Left lung (tissue), 10 donors: ENCODE results near the gene MARK4. TPM values are rescaled to one million over a fixed set of nuclear protein-coding genes. Genes with fewer than 3 reads are reported as not detected.

Experiments
- ATAC-seq: fragments of 200-7000 bp; cut with Tn5 transposase; one replicate; pipeline ENCODE4 v1.9.1; 2020; ENCODE audit warnings: moderate library complexity
- DNase-seq, 4 donors: peaks; one replicate each; pipeline ENCODE4 v3.0.0-alpha.2; 2013 to 2020
- H3K27ac ChIP-seq, 2 donors: fragments of 200-600 bp; sonication (generic) in 1 of 2; one replicate each; pipeline versions ENCODE4 v1.5.0 to v1.8.0; 2020 to 2021
- H3K27me3 ChIP-seq, 2 donors: fragments of 200-600 bp; sonication (generic) in 1 of 2; one replicate each; pipeline versions ENCODE4 v1.5.0 to v1.8.0; 2020 to 2021
- H3K36me3 ChIP-seq, 2 donors: fragments of 200-600 bp; sonication (generic) in 1 of 2; one replicate each; pipeline versions ENCODE4 v1.5.0 to v1.8.0; 2020 to 2021
- H3K4me1 ChIP-seq, 2 donors: fragments of 200-600 bp; one replicate each; pipeline ENCODE4 v1.8.0; 2021
- H3K4me3 ChIP-seq, 2 donors: fragments of 200-600 bp; sonication (generic) in 1 of 2; one replicate each; pipeline versions ENCODE4 v1.5.0 to v1.8.0; 2020 to 2021; ENCODE audit warnings: mild to moderate bottlenecking in 1 of 2
- H3K9me3 ChIP-seq, 2 donors: fragments of 200-600 bp; sonication (generic) in 1 of 2; one replicate each; pipeline versions ENCODE4 v1.5.0 to v1.8.0; 2020 to 2021
- intact Hi-C, 2 donors: fragments of 100-400 bp; cut with DNase I; formaldehyde crosslinking; loops; one replicate each; pipeline versions ENCODE4 v1.11.2 to v1.14.2; 2022
- polyA plus RNA-seq, 6 donors: library from polyadenylated mRNA; unstranded; fragments of 120-200 nt; gene quantifications; one replicate each; pipeline ENCODE4 v1.2.1, GENCODE V29; 2013; ENCODE audit not compliant: insufficient read length in 6 of 6
- total RNA-seq, 2 donors: library from RNA; stranded (reverse); fragmentation: NEBNext Ultra II Directional; extraction: Animal tissue kit (Norgen Biotek cat#: 25700); gene quantifications; one replicate each; pipeline ENCODE4 v1.2.1, GENCODE V29; 2021
- TF ChIP-seq, protein P1 (sequence below), 2 donors: fragments of 200-600 bp; sonication (generic) in 1 of 2; IDR thresholded peaks; one replicate each; pipeline versions ENCODE4 v1.5.0 to v1.8.0; 2021; ENCODE audit warnings: antibody characterized with exemption in 2 of 2
- donor health status: DM: no; HTN: yes; CAD: no.
- donor health status: DM: no; HTN: no; CAD: no.

Gene MARK4
- total and polyA plus RNA-seq, 8 donors = 24.6 to 46.4 (median 37.5) TPM

DNA sequence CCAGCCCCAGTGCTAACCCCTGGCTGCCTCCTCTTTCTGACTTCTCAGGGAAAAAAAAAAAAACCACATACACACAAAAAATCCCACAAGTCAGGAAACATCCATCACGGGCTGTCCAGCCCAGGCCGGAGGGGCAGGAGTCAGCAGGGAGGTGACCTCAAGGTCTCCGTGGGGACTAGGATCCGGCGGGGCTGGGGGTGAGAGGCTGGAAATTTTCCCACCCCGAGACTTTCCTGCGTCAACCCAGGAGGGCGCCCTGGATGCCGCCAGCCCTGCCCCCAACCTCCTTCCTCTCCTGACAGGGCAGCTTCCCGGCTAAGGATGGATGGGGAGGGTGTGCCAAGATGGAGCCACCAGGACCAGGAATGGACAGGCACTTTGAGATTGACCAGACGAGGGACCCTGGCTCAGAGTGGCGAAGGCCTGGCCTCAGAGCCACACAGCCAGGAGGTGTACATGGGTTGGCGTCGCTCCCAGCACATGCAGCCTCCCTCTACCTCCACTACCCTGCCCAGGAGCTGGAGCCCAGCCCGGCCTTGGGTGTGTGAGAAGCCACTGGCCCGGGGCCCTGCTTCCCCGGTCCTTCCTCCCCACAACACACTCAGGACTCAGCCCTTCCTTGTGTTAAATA lies 39.2 kb upstream of the MARK4 start:
- peak; percentile 87 for ATAC-seq
- Histone ChIP-seq H3K9me3 (no peaks in the 10 kb centered on the region), H3K4me3 (no peak overlapping the region)

DNA sequence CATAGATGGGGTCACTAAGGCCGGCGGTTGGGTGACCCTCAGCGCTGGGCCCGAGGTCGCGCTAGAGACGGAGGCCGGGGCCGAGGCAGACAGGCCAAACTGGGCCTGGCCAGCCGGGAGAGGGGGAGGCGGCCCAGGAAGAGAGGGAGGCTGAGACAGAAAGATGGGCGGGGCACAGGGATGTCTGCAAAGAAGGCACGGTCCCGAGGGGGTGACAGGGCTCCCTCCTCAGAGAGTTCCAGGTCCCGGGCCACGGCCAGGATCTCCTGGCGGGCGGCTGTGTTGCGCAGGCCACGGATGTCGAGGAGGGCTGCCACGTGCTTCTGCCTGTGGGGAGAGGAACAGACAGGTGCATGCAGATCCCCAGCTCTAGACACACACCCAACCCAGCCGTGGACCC lies 38.0 kb upstream of the MARK4 start:
- Histone ChIP-seq H3K36me3 (no peaks in the 10 kb centered on the region), H3K4me3 (no peak overlapping the region), H3K27ac (peak overlapping the region in 1 of 2 donors; percentile 26), H3K27me3 (peaks cover 33 to 46% of the 10 kb centered on the region in 2 donors), H3K4me1 (peaks cover 7 to 10% of the 10 kb centered on the region in 2 donors), H3K9me3 (no peaks in the 10 kb centered on the region)
- ATAC-seq = no peak
- TF ChIP-seq, protein P1, sequence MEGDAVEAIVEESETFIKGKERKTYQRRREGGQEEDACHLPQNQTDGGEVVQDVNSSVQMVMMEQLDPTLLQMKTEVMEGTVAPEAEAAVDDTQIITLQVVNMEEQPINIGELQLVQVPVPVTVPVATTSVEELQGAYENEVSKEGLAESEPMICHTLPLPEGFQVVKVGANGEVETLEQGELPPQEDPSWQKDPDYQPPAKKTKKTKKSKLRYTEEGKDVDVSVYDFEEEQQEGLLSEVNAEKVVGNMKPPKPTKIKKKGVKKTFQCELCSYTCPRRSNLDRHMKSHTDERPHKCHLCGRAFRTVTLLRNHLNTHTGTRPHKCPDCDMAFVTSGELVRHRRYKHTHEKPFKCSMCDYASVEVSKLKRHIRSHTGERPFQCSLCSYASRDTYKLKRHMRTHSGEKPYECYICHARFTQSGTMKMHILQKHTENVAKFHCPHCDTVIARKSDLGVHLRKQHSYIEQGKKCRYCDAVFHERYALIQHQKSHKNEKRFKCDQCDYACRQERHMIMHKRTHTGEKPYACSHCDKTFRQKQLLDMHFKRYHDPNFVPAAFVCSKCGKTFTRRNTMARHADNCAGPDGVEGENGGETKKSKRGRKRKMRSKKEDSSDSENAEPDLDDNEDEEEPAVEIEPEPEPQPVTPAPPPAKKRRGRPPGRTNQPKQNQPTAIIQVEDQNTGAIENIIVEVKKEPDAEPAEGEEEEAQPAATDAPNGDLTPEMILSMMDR (IDR thresholded peaks at IDR 0.05) = no peak
- intact Hi-C loops = no loop called here
- no peak for DNase-seq

More for the DNA sequence above, 39.2 kb upstream of the MARK4 start:
- TF ChIP-seq, protein P1 (IDR thresholded peaks at IDR 0.05) = no peak
- H3K36me3 ChIP-seq = no peaks in the 10 kb centered on the region
- peak in 3 of 4 donors; percentile 44 to 74 (median 69) for DNase-seq
- peak overlapping the region in 1 of 2 donors; percentile 45 for H3K27ac ChIP-seq
- peaks cover 22 to 34% of the 10 kb centered on the region in 2 donors for H3K27me3 ChIP-seq
- peaks cover 7 to 10% of the 10 kb centered on the region in 2 donors for H3K4me1 ChIP-seq
- intact Hi-C loops = no loop called here

DNA sequence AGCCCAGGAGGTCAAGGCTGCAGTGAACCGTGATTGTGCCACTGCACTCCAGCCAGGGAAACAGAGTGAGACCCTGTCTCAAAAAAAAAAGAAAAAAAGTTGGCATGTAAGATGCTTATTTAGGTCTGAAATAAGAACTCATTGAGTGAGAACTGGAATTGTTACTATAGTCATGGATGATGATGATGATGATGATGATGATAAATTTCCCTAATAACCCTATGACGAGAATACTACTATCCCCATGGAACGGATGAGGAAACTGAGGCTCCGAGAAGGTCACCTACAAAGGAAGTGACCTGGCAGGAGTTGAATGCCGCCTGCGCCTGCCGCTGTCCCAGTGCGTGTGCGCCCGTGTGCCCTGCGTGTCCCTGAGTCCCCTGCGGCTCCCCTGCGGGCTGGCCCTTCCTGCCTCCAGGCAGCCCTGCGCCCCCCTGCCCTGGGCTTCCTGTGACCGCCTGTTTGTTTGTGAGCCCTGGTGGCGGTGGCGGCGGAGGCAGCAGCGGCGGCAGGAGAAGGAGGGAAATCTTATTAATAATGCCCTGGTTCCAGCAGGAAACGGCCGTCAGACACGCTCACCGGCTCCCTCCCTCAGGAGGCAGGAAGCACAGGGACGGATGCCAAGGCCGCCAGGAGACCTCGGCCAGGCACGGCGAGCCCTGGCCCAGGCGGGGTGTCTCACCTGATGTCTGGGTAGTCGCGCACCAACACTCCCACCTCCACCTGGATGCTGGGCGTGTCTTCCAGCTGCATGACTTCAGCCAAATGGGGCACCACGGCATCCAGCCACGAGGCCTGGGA lies 35.5 kb upstream of the MARK4 start:
- Histone ChIP-seq H3K4me1 (peaks cover 7 to 10% of the 10 kb centered on the region in 2 donors), H3K36me3 (no peaks in the 10 kb centered on the region), H3K27me3 (peaks cover 37 to 66% of the 10 kb centered on the region in 2 donors), H3K4me3 (no peak overlapping the region), H3K9me3 (no peaks in the 10 kb centered on the region), H3K27ac (peak overlapping the region in 1 of 2 donors; percentile 23)
- DNase-seq (peak in 2 of 4 donors; percentile 29 to 75), ATAC-seq (peak; percentile 9)
- TF ChIP-seq, protein P1 (IDR thresholded peaks at IDR 0.05) = no peak
- intact Hi-C loops = no loop called here

DNA sequence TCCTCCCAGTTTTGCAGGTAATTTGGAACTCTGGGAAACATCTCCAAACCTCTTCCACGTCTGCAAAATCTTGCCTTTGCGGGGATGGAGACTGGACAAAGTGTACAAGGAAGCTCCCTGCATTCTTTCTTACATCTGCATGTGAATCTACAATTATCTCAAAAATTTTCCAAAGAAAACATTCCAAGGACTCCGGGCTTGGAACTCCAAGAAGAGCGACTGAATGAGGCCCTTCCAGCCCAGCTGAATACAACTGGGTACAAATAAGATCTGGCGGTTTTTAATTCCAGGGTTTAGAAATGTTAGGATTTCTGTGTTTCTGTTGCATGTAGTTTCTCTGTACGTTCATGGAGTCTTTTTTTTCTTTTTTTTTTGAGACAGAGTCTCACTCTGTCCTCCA lies 34.4 kb upstream of the MARK4 start:
- no peak for ATAC-seq
- H3K27me3 ChIP-seq = peaks cover 37 to 64% of the 10 kb centered on the region in 2 donors

More for the DNA sequence above, 34.4 kb upstream of the MARK4 start:
- Histone ChIP-seq H3K4me3 (no peak overlapping the region), H3K27ac (no peak overlapping the region), H3K4me1 (peaks cover 3 to 7% of the 10 kb centered on the region in 2 donors), H3K36me3 (no peaks in the 10 kb centered on the region), H3K9me3 (no peaks in the 10 kb centered on the region)
- no peak for DNase-seq
- intact Hi-C loops = no loop called here
- TF ChIP-seq, protein P1 (IDR thresholded peaks at IDR 0.05) = no peak
